ENCODE data around the gene ARFGAP1.

DNA sequence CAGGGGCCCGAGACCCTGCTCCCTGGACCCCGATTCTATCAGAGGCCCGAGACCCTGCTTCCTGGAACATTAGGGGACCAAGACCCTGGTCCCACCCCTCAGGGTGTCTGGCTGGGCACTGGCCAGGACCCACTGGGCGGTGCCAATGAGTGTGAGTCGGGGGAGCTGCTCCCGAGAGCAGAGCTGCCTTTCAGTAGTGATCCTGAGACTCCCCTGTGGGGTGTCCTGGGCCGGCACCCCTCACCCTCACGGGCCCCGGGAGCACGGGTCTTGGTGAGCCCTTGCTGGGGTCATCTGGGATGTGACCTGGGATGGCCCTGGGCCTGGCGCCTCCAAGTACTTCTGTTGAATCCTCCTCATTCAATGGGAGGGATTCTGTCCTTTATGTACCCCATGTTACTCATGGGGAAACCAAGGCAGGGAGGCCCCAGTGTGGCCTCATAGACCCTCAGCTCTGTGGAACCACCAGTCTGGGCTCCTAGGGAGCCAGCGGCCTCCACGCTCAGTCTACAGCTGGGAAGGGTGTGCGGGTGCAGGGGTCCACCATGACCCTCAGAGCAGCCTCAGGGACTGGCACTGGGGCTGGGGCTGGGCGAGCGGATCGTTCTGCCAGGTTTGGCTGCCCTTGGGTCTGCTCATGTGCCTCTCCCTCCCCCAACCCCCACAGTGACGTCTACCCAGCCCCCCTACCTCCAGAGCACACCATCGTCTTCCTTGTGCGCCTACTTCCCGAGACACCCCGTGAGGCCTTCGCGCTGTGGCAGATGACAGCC, 46.0 kb downstream of the ARFGAP1 start:
- TF ChIP-seq JUN (IDR thresholded peaks at IDR 0.05), result no peak
- TF ChIP-seq, protein P1, sequence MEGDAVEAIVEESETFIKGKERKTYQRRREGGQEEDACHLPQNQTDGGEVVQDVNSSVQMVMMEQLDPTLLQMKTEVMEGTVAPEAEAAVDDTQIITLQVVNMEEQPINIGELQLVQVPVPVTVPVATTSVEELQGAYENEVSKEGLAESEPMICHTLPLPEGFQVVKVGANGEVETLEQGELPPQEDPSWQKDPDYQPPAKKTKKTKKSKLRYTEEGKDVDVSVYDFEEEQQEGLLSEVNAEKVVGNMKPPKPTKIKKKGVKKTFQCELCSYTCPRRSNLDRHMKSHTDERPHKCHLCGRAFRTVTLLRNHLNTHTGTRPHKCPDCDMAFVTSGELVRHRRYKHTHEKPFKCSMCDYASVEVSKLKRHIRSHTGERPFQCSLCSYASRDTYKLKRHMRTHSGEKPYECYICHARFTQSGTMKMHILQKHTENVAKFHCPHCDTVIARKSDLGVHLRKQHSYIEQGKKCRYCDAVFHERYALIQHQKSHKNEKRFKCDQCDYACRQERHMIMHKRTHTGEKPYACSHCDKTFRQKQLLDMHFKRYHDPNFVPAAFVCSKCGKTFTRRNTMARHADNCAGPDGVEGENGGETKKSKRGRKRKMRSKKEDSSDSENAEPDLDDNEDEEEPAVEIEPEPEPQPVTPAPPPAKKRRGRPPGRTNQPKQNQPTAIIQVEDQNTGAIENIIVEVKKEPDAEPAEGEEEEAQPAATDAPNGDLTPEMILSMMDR (IDR thresholded peaks at IDR 0.05), result no peak
